Limb (tissue), 2 donors: Measurements from ENCODE around the gene ERICH6B.

Experiments used
- DNase-seq, 2 donors: peaks; one replicate each; pipeline ENCODE4 v3.0.0-alpha.2; 2016; ENCODE audit errors: extremely low spot score in 2 of 2

Gene ERICH6B

DNA sequence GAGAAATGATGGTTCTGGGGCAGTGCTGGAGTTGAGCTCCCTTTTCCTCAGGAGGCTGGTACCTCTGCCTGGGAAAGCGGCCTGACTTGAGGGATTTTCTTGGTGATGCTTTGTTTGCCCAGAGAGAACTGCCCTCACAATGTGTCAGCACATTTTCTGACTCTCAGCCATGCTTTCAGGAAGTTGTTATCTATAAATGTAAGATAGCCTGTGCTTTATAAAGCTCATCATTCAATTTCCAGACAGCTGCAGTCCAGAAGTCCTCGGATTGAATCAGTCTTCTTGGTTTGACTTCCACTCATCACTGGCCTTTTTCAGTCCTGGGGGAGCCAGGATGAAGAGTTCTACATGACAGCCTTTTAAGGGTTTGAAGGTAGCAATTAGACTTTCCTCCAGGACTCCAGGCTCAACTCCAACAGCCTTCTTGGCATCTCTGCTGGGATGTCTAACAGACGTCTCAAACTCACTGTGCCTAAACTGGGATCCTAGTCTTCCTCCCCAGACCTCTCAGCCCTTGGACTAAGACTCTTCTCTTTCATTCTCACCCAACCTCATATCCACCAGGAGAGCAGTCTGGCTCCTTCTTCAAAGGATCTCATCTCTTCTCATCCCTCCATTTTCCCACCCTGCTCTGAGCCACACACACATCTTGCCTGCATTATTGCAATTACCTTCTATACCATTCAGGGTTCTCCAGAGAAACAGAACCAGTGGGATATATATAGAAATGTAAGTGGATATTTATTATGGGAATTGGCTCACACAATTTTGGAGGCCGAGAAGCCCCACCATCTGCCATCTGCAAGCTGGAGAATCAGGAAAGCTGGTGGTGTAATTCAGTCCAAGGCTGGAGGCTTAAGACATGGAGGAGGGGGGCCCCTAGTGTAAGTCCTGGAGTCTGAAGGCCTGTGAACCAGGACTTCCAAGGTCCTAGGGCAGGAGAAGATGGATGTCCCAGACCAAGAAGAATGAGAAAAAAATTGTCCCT is 13.1 kb downstream of the ERICH6B start:
- DNase-seq: no peak

- no peak for DNase-seq
Measured at GRCh38 chr13:45601680-45602079, 13.9 kb downstream of the ERICH6B start.

DNA sequence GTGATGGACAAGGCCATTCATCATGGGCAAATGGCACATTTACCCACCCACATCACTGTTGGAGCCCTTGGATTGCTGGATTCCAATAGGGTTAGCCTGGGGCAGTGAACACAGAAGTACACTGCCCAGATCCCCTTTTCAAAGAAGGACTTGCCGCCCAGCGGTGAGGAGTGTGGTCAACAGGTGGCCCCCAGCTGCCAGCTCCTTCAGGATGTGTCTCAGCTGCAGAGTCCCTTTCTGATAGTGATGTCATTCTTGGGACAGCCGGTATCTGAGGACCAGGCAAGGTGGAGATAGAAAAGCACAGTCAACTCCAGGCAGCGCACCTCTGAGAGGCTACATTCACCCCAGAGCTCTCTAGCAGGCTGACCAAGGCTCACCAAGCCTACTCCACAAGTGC is 16.9 kb downstream of the ERICH6B start:
- DNase-seq: no peak

DNA sequence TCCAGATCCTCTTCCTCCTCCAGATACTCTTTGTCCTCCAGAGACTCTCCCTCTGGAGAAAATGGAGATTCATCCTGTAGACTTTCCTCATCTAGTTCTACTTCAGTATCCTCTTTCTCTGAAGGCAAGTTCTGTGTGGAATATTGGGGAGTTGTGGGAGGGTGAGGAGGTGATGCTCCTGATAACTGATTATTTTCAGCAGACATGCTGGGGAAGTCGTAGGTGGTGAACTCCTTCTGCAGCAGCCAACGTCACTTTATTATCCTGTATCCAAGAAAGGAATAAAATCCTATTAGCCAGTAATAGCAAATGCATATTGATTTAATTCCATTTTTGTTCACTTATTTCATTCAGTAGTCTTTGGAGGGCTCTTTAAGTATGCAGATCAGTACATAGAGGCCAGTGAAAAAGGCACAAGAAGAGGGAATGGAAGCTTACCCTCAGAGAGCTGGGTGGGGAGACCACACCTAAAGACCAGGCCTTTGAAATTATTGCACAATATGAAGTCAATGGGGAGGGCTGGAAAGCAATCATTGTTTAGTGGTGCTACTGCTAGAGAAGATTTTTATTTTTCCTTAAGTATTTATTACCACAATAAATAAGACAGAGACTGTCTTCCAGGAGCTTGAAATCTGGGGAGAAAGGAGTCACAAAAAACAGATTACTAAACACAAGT is 18.6 kb downstream of the ERICH6B start:
- no peak for DNase-seq

- DNase-seq: no peak
Measured at GRCh38 chr13:45595965-45596364, 19.6 kb downstream of the ERICH6B start.

DNA sequence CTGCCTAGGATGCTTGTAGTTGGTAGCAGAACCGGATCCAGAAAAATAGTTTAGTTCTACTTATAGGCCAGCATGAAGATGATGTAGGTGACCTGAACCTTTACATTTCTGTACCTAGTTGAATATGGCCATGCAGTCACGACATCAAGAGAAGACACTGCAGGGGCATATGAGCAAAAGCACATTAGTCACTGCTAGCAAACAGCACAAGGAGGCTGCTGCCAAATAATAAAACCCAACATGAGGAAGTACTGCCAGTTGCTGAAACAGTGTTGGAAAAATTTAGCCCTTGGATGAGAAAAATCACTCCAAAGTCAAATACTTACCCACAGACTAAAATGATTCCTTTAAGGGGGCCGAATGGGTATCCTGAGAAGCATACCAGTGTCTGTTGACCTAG is 20.8 kb downstream of the ERICH6B start:
- DNase-seq: no peak

GRCh38 chr13:45594227-45594626 is 21.3 kb downstream of the ERICH6B start:
- DNase-seq: no peak

DNA sequence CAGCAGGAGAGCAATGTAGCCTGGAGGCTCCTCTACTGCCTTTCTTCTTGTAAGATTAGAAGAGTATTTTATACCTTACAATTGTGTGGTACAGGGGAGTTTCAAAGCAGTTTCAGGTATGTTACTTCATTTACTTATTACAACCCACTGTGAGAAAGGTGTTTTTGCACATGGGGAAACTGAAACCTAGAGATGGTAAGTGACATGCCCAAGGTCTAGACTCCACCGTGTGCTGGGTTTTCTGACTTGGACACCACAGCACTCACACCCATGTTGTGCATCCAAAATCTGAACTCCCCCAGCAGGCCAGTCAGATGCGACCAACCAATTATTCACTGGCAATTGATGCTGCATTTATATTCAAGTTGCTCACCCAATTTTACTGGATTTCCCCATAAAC is 22.8 kb downstream of the ERICH6B start:
- DNase-seq: no peak

DNA sequence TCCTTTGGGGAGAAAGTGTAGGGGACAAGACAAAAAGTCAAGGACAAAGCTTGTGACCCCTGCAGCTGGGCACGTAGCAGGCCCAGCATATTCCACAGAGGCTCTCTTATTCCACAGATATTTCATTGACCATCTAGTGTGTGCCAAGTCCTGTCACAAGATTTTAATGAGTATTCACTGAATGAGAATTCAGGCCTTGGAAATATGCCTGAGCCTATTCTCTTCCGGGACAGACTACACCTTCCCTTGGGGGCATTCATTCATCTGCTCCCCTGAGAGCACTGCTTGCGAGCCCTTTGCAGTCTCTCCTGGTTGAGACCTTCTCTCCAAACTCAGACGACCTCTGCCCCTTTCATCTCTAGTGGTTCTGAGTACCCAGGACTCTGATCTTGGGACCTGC is 25.5 kb downstream of the ERICH6B start:
- DNase-seq: no peak

DNA sequence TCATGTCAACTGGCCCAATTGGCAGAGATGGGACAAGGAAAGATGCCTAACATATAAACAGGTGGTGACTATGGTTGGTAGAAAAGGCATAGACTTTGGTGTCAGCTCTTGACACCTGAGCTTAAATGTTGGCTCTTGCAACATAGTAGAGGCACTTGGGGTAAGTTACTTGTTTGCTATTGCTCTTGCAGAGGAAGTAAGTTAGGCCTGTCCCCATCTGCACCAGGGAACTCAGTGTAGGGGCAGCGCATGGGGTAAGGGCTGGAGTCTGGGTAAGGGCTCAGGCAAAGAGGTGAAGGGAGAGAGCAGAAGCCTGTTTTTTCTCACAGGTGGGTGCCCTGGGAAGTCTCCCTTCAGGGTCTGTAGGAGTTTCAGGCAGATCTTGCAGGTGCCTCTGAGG is 27.6 kb downstream of the ERICH6B start:
- no peak for DNase-seq

DNA sequence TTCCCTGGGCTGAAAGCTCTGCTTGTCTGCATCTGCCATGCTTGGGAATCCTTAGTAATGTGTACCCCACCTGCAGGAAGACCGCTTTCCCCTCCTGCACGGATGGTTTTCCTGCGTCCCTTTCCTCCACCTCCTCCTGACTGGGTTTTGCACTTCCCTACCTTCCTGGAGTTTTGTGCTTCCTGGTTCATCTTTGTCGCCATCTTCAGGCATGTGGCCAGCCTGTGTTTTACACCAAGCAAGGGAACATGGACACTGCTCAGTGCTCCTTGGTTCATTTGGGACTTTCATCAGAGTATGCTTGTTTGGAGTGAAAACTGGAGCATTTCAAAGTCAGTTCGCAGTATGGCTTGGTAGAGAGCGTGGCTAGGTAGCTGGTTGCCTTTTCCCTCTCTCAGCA is 30.7 kb downstream of the ERICH6B start:
- DNase-seq: no peak

- DNase-seq: no peak
Measured at GRCh38 chr13:45582408-45583076, 33.0 kb downstream of the ERICH6B start.

- no peak for DNase-seq
Measured at GRCh38 chr13:45576466-45576865, 39.1 kb downstream of the ERICH6B start.

DNA sequence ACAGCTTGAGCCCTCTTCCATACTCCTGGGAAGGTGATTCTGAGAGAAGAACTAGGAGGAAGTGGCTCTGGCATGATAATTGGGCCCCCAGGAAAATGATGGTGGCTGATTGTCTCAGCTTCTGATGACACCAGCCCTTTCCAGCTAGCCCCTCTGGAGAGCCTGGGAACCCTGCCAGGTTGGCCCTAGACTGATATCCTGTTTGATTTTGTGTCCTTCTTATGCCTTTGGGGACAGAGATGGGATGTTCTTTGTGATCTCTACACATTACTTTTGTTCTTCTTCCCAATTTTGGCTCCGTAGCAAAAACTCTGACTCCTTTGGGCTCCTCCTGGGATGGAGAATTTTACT is 39.7 kb downstream of the ERICH6B start:
- no peak for DNase-seq

GRCh38 chr13:45575146-45575829 is 40.3 kb downstream of the ERICH6B start:
- no peak for DNase-seq

GRCh38 chr13:45565331-45565730 is 50.2 kb downstream of the ERICH6B start:
- no peak for DNase-seq

GRCh38 chr13:45564133-45564776 is 51.3 kb downstream of the ERICH6B start:
- no peak for DNase-seq

GRCh38 chr13:45554604-45555109 is 60.9 kb downstream of the ERICH6B start:
- DNase-seq: no peak

- no peak for DNase-seq
Measured at GRCh38 chr13:45548281-45548680, 67.3 kb downstream of the ERICH6B start.

DNA sequence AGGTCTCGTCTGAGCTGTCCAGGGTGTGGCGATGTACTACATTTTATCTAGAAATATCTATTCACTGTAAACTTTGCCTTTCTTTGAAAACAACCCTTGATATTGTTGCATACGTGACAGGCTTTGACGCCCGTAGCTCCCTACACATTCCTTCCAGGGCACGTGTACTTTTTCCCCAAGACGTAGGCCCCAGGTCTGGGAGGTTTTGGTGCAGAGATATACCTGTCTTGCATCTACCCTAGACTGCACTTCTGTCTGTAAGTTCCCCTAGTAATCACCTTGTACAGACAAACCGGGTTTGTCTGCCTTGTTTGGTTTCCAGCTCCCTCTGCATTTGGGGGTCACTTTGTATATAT is 69.2 kb downstream of the ERICH6B start:
- DNase-seq: no peak
